Measurements from ENCODE around the gene C11orf16. TPM values are rescaled to one million over a fixed set of nuclear protein-coding genes. Genes with fewer than 3 reads are reported as not detected.

Gene C11orf16
- total RNA-seq, 1 donor from 2014 or later: not detected

Other genes with a start within 250 kb of the C11orf16 start
- 29.7 and 49.6 TPM in 2 replicates for gene AKIP1, start 21.8 kb downstream of the C11orf16 start, total RNA-seq
- gene ASCL3, start 10.1 kb upstream of the C11orf16 start, total RNA-seq: not detected in 2 replicates
- 29.7 and 30.3 TPM in 2 replicates for gene TMEM9B, start 31.5 kb upstream of the C11orf16 start, total RNA-seq
- gene NRIP3, start 71.1 kb upstream of the C11orf16 start, total RNA-seq: 14.5 and 22.8 TPM in 2 replicates
- gene SCUBE2, start 158.7 kb upstream of the C11orf16 start, total RNA-seq: 0.17 and 0.43 TPM in 2 replicates

Measured in epithelial cell of proximal tubule (primary cell).